Measurements from ENCODE around the gene SIRPA.
"Not testable (repeated sequence)": the region's sequence is repeated elsewhere in the genome, so short reads cannot be mapped to it uniquely, and the experiment has no call there.

Gene SIRPA

GRCh38 chr20:1911536-1911935 is 16.3 kb downstream of the SIRPA start:
- no peak for DNase-seq

- no peak for DNase-seq
These were observed 16.8 kb downstream of the SIRPA start for GRCh38 chr20:1912053-1912452.

- no peak for DNase-seq
These were observed 17.4 kb downstream of the SIRPA start for GRCh38 chr20:1912646-1913045.

- not testable (repeated sequence) for DNase-seq
These were observed 20.0 kb downstream of the SIRPA start for GRCh38 chr20:1915233-1915632.

GRCh38 chr20:1915725-1916124 is 20.5 kb downstream of the SIRPA start:
- no peak for DNase-seq

- no peak for DNase-seq
These were observed 22.6 kb downstream of the SIRPA start for GRCh38 chr20:1917786-1918185.

GRCh38 chr20:1918491-1919165 is 23.4 kb downstream of the SIRPA start:
- DNase-seq = no peak

GRCh38 chr20:1920252-1920651 is 25.0 kb downstream of the SIRPA start:
- no peak for DNase-seq

GRCh38 chr20:1920826-1921225 is 25.6 kb downstream of the SIRPA start:
- no peak for DNase-seq

GRCh38 chr20:1921985-1922384 is 26.8 kb downstream of the SIRPA start:
- DNase-seq = not testable (repeated sequence)

GRCh38 chr20:1922786-1923185 is 27.6 kb downstream of the SIRPA start:
- no peak for DNase-seq

GRCh38 chr20:1924910-1925861 is 30.0 kb downstream of the SIRPA start:
- no peak for DNase-seq

GRCh38 chr20:1926237-1926636 is 31.0 kb downstream of the SIRPA start:
- DNase-seq = no peak

- no peak for DNase-seq
These were observed 32.0 kb downstream of the SIRPA start for GRCh38 chr20:1927217-1927616.

GRCh38 chr20:1928154-1928553 is 32.9 kb downstream of the SIRPA start:
- no peak for DNase-seq

GRCh38 chr20:1928782-1929181 is 33.6 kb downstream of the SIRPA start:
- DNase-seq = no peak

- DNase-seq = no peak
These were observed 34.3 kb downstream of the SIRPA start for GRCh38 chr20:1929460-1929859.

- no peak for DNase-seq
These were observed 35.0 kb downstream of the SIRPA start for GRCh38 chr20:1930165-1930564.

GRCh38 chr20:1931830-1932229 is 36.6 kb downstream of the SIRPA start:
- DNase-seq = no peak

- no peak for DNase-seq
These were observed 37.8 kb downstream of the SIRPA start for GRCh38 chr20:1932971-1933370.

GRCh38 chr20:1933465-1933870 is 38.3 kb downstream of the SIRPA start:
- DNase-seq = no peak

GRCh38 chr20:1934156-1934555 is 38.9 kb downstream of the SIRPA start:
- no peak for DNase-seq

GRCh38 chr20:1934721-1935573 is 39.7 kb downstream of the SIRPA start:
- no peak for DNase-seq

All from stimulated activated CD4-positive, alpha-beta T cell treated with anti-CD3 and anti-CD28 coated beads, Interleukin-1b, Interleukin-23, amount 100 ng/mL, for 48 hours (primary cell).